Measurements from ENCODE around the gene SV2C.
A peak's percentile ranks its signal among the peaks of the same experiment; 100 is the strongest.

Gene SV2C

DNA sequence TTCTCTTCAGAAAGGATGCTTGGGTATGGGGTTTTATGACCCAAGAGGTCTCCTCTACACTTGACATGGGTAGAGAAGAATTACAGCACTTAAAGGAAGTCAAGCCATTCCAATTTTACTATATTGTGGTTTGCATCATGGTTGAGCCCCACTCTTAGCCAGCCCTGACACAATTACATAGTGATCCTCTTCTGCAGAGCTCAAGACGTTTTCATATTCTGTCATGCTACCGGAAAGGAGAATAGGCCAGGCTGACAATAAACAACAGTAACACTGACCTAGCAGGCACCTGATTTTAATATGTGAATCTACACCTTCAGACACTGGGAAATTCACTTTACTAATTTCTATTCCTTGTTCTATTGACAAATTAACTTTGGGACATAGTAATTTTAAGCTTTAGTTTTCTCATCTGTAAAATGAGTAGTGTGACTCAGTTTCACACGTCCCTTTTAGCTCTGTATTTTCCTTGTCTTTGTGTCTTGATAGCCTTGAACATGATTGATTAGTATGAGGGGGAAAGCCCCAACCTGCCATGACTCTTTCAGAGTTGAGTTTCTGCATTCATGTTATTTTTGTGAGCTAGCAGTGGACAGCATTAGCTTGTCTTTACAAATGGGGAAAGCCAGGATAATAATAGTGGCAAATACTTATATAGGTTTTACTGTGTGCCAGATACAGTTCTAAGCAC is 83.8 kb downstream of the SV2C start:
- no peak for DNase-seq

DNA sequence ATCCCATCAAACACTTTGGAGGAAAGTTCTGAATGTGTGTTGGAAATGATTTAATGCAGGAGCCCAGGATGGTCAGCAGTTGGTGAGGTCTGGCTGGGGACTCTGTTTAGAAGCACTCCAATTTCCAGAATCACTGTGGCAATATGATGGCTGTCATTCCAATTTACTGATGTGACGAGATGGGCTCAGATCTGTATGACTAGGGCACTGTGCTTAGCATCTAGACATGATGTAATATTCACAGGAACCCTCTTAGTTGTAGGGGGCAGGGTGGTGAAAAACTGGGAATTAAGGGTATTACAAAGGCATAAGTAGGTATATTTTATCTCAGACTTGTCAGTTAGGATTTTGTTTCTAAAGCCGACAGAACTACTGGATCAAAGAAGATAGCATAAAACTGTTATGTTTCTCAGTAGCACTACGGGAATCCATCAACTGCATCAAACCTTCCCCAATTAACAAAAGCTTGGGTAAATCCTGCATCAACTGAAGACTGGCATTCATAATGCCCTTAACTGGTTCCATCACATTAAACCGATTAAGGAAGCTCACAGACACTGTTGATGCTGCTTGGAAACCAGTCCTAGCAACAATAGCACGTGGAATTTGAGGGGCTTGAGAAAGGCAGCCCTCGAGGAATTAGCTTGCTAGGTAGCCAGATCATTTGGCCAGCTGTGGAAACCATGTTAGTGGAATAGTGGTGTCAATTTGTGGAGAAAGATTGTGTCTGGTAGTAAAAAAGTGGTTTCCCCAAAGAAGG is 86.1 kb downstream of the SV2C start:
- DNase-seq: no peak

DNA sequence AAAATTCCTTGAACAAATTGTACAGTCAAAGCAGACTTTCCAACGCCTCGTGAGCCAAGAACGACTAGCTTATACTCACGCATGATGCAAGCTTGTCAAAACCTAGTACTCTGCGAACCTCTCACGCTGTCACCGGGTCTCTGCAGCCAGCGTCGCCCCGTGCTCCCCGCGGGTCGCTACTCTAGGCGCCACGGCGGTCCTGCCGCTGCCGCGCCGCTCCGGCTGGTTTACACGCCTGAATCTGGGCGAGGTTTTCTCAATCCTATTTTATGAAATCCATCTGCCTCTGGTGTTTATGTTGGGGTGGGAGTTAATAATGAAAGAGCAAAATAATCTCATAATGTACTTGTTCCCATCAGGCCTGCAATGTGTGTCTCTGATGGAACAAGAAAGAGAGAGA is 90.9 kb downstream of the SV2C start:
- DNase-seq: no peak

DNA sequence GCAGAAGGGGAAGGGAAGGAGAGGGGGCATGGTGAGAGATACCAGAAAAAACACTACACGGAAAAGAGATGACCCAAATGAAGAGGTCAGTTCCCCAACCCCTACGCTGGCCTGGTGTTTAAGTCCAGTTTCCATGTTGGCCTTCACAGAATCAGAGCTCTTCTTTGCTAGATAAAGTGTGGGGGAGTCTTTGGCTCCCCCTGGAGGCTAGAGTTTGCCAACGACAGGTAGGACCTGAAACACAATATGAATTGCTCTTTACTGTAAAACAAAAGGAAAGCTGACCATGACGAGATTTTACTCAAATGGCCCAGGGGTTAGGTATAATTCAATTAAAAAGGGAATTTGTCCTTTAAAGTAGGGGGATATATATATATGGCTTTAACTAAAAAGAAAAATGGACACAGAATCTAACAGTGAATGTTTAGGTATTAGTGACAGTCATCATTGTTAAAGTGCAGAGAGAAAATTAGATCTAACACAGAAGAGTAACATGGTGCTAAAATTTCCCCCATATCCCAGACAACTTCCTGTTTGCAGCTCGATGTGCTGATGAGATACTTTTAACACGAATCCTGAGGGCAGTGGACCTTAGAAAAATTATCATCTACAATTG is 92.0 kb downstream of the SV2C start:
- peak; percentile 39 for DNase-seq

DNA sequence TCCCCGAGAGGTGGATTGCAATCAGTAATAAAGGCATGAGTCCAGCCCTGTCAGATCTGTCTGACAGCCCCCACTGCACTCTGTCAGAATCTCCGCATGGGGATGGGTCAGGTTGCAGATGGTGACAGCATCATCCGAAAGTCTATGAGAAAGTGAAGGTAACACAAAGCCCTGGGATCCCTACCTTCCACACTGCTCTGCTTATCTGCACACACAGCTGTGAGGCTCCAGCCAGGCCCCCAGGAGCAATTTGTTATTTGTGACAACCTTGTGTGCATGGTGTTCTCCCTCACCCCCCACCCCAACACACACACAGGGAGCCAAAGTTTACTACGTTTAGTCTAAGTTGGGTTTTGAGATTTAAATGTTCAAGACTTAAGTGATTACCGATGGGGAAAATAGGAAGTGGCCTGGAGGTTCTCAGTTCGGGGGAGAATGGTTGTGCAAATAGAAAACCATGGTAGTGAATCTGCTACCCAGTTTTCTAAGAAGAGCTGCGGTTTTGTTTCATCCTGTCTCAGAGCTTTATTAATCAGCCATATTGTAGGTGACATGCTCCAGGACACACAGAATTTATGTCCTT is 92.7 kb downstream of the SV2C start:
- peak; percentile 2 for DNase-seq

DNA sequence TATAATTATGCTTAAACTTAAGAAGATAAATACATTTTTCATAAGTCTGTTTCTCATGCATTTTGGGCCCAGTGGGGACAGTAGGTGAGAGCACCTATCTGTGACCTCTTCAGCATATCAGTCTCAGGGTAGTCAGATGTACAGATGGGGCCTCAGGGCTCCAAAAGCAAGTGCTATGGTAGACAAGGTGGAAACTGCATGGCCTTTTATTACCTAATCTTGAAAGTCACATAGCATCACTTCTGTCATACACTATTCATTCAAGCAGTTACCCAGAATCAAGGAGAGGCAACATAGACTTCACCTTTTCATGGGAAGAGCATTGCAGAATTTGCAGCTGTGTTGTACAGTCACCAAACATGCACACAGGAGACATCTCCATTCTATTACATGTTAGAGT is 94.8 kb downstream of the SV2C start:
- DNase-seq: no peak

DNA sequence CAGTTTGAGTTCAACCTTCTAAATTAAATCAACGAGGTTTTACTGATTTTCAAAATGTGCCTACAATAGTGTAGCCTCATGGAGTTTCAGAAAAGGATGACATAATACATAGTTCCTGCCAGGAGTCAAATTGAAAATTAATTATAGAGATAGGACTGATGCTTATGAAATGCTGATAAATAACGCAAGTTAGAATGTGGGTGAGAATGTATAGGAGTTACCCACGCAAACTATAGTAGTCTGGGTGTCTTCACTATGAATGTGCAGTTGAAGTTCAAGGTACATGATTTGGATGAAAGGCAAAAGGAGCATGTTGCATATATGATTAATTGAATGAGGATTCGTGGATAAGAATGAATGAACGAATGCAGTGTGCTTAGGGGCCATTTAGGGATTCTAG is 95.7 kb downstream of the SV2C start:
- DNase-seq: no peak

DNA sequence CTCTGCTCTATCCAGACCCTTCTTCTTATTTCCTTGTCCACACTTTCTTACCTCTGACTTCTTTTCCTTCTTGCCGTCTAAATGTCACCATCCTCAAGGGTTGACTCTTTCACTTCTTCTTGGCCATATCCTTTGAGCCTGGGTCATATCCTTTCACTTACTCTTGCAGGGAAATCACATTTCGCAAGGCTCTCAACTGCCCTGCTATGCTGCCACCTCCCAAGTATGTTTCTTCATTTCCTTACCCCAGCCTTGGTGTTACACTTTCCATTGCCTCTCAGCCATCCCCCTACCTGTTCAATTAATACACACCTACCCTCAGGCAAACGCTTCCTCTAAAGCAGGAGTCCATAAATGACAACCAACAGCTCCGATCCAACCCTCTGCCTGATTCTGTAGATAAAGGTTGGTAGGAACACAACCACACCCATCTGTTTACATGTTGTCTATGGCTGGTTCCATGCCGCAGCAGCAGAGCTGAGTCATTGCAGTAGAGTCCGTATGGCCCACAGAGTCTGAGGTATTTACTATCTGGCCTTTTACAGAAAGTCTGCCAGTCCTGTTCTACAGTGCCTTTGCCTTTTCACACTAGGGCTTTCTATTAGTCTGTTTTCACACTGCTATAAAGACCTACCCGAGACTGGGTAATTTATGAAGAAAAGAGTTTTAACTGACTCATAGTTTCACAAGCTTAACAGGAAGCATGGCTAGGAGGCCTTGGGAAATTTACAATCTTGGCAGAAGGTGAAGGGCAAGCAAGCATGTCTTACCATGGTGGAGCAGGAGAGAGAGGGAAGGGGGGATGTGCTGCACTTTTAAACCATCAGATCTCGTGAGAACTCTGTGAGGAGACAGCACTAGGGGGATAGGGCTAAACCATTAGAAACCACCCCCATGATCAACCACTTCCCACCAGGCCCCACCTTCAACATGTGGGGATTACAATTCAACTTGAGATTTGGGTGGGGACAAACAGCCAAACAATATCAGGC is 97.9 kb downstream of the SV2C start:
- peak; percentile 4 for DNase-seq

DNA sequence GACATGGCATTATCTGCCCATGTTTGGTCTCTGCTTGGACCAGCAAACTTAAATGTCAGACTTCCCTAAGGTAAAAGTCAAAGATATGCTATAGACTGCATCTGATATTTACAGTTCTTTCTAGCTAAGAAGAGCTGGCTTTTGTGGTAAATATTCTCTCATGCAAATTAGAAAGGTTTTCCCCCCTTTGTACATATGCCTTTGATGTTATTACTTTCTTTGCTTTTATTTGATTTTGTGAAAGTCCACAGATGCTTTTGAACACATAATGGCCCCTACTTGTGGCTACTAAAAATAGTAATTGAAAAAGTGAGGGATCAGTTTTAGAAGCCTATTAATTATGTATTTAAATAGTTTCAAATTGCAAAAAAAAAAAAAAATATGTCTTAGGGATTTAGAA is 104.2 kb downstream of the SV2C start:
- no peak for DNase-seq

DNA sequence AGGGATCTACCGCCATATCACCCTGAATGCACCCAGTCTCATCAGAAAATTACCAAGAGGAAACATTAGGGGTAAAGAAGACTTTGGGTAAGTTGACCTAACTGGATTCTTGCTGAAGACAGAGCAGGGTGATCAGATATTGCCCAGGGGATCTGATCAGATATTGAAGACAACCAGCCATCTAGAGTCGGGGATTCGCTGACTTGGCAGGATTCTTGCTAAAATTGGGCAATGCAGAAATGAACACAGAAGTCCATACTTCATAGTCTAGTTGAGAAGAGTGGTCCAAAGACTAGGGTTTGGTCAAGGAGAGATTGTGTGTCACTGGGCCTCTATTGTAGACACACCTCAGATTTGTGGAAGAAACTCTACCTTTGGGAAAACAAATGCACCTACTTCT is 107.2 kb downstream of the SV2C start:
- DNase-seq: no peak

DNA sequence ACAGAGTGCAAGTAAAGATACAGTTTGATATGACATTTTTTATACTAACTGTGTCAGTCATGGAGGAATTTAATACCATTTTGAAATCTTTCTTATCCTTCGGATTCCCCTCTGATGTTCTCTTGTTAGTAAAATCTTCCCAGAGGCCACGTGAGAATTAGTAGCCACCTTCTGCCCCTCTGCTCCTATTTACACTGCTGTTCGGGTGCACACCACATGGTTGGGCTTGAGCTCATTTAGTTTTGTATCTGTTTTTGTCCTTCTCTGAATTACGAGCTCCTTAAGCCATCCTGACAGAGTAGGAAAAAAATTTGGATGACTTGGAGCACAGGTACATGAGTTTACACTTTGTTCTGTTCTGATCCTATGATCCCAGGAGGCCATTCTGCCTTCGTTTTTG is 109.7 kb downstream of the SV2C start:
- no peak for DNase-seq

DNA sequence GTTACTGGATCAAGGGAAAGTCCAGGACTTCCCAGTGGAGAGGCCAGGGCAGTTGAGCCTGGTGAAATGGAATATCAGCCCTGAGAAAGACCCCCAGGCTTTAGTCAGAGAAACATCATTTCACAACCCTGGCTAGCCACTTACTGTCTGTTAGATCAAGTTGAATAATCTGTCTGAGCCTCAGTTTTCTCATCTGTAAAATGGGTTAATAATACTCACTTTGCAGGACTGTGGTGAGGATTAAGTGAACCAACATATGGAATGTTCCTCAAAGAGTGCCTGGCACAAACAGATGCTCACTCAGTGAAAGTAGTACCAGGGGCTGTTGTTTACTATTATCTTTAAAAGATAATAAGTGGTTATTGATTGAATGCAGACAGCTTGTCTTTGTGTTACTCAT is 110.5 kb downstream of the SV2C start:
- DNase-seq: no peak

DNA sequence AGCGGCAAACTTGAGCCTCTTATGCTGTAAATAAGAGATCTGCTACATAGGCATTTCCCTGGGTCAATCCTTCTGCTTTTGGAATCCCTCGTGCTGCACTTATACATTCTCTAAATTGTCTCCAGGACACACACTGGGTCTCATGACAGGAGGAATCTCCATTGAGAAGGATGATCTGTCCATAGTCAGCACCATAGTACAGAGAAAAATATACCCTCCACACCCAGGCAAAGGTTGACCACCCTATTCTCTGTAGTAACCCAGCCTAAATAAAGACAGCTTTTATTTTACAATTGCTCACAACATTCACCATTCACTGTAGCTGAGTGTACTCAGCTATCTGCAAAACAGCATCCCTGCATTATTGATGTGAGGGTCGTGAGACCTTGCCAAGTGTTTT is 111.2 kb downstream of the SV2C start:
- DNase-seq: no peak

DNA sequence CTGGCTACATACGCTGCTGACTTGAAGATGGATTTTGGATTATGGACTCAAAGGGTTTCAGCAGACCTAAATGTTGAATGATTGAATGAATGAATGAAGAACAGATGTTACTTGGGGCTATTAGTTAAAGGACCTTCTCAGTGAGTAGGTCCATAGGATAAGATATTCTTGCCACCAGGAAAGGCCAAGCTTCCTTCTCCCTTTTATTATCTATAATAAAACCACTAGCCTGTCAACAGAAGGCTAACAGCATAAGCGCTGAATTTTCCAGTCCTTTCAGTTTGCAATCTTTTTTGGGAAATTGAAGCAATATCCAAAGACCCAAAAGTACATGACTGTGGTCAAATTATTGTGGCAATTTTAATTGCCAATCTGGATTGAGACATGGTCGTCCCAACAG is 113.3 kb downstream of the SV2C start:
- DNase-seq: no peak

DNA sequence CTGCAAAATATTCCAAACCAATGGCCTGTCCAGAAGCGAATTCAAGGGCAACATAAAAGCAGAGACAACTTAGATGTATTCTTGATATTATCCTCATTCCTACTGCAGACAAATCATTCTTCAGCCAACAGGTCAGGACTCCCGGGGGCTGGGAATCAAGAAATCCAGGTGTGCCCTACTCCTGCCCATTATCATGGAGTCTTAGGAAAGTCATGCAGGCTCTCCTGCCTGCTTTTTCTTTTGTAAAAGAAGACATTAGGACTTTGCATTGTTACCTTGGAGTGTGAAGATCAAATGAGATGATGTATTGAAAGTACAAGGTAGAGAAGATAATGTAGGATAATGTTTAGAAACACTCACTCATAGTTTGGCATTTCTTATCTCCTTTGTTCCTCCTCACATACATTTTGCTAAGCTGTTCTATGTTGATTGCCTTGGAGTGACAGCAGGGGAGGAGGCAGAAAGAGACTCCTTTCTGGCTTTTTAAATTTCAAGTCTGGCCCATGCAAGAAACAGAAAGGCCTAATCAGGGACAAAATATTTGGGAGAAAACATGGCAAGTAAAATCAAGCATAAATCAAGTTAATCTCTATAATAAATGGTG is 113.8 kb downstream of the SV2C start:
- DNase-seq: no peak

DNA sequence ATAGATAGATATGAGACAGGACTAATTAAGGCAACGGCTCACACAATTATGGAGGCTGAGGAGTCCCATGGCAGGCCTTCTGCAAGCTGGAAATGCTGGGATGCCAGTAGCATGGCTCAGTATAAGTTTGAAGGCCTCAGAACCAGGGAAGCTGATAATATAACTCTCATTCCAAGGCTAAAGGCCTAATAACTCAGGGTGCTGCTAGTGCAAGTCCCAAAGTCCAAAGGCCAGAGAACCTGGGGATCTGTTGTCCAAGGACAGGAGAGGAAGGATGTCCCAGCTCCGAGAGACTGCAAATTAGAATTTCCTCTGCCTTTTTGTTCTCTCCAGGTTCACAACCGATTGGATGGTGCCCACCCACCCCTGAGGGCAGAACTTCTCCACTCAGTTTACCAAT is 114.5 kb downstream of the SV2C start:
- no peak for DNase-seq

DNA sequence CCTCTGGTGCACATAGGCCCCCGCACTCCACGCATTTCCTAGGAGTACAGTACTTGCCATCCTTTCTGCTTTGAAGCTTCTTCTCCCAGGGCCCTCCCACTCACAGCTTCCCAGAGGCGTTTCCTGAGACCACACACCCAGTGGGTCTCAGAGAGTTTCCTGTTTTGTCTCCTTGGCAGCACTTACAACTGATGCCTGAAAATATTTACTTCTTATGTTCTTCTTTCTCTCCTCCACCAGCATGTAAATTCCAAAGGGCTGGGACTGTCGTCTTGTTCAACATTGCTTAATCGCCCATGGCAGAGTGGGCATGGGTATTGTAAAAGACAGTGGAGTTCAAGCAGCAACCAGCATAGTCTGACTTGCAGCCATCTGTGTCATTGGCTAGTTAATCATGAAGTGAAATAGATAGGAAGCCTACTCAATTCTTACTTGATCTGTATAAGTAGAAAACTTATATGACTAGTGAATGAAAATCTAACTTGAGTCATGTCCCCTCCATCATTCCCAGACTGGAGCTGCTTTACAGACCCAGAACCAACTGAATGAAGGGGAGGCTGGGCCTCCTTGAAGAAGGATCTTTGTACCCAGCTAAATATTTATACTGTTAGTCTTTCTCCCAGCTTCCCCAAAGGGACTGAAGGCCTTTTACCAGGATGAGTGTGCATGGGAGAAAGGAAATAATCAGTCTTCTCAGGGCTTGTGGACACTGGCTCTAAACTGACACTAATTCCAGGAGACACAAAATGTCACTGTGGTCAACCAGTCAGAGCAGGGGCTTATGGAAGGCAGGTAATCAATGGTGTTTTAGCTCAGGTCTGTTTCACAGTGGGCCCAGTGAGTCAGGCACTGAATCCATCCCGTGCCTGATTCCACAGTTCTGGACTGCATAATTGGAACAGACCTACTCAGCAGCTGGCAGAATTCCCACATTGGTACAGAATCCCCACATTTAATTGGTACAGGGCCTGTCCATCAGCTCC is 116.4 kb downstream of the SV2C start:
- no peak for DNase-seq

DNA sequence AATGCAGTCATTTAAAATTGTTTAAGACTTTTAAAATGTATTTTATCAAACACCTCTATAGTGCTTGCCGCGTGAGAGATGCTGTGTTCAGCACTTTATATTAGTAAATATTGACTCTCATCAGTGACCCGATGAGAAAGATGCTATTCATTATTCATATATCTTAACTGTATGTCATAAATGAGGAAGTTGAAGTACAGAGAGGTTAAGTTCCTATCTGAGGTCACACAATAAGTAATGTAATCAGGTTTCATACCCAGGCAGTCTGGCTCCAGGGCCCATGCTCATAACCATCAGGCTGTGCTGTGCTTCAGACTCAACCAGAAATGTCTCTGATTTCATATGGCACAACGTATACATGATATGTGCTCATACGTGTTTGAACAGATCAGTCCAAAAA is 119.0 kb downstream of the SV2C start:
- DNase-seq: no peak

DNA sequence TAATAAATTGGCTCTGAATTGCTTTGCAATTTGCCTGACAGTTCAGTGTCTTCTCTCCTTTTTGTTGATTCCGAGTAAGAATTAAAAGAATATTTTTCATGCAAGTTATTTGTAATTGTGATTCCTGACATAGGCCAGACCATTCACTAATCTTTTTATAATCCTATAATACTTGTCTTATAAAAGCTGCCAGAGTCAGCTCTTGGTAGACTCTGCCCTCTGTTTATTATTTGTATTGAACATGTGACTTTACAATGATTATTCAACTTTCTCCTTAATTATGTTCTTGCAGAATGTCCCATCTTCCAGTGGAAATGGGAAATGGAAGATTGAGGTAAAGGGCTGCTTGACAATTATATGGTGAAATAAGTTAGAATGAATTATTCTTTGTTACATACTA is 121.0 kb downstream of the SV2C start:
- DNase-seq: no peak

DNA sequence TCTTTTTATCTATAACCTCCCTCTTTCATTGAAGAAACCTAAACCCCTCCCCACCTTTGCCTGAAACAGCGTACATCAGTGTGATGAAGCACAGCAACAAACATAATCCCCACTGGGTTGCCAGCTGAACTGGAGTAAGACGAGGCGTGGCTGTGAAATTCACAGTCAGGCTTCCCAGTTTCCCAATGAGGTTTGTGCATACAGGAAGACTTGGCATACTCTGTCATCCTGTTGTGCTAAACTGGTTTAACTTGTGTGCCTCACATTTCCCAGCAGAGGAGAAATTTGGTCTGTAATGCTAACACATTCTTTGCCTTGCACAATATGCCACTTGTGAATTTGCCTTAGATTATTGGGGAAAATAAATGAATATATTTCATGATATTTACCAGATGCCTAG is 121.5 kb downstream of the SV2C start:
- DNase-seq: no peak

DNA sequence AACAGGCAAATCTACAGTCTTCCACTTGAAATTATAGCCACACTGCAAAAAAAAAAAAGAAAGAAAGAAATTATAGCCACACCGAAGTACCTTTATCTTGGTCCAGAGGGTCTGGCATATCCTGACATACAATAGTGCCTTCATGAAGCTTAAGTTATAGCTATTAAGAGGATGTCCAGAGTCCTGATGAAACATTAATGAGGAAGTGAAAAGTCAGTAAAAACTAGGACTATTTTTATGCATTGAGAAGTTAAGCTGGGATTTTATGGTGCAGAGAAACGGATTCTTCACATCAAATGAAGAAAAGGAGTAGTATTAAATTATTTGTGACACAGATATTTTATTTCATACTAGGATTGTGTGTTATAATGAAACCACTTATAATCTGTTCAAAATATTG is 123.9 kb downstream of the SV2C start:
- DNase-seq: no peak

All from activated effector memory CD4-positive, alpha-beta T cell treated with Interleukin-2 at 50 U/mL for 16 hours (primary cell).